Measurements from ENCODE around the gene EEF1AKMT1.

DNA sequence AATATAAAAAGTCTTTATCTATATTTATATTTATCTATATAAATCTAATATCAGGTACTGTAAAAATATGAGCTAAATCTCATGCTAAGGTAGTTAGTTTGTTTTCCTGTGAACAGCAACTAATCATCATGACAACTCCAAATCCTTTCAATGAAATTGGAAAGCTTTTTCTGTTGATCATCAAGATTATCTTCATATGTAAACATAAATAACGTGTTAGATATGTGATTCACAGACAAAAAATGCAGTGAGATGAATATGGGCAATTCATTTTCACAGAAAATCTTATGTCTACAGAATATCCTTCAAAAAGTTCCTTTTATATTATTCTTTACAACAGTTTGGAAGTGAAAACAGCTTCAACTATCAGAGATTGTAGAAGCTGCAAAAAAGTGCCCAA is 41.7 kb upstream of the EEF1AKMT1 start:
- no peak for TF ChIP-seq POLR2A (IDR thresholded peaks at IDR 0.05; ENCODE audit: low read depth, low read length)
- TF ChIP-seq TAF1 (IDR thresholded peaks at IDR 0.05; ENCODE audit: borderline replicate concordance, low read depth, low read length): no peak
- no peak for TF ChIP-seq POLR2AphosphoS5 (IDR thresholded peaks at IDR 0.05; ENCODE audit: low read depth, low read length)

All from GM12892 (cell line).